Measurements from ENCODE around the gene OR4P4.

The OR4P4 gene

DNA sequence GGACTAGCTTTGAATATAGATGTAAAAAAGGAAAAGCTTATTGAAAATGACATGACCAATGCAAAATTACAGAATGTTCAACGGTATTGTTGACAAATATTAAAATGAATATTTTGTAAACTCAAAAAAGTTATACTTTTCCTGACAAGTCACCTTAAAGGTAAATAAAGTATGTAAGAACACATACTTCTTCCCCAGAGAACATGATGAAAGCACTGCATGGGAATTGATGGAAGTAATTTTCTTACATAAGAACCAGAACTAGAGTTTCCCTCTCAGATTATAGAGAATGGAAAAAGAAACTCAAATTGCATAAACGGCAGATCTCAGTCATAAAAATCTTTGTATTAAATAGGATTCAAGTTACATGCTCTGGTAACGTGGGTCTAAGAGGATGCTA is at the start of gene OR4P4:
TSS of gene OR4P4 (plus strand) at position 301 of the 400 bp plus-strand sequence.
- DNase-seq, result no peak

DNA sequence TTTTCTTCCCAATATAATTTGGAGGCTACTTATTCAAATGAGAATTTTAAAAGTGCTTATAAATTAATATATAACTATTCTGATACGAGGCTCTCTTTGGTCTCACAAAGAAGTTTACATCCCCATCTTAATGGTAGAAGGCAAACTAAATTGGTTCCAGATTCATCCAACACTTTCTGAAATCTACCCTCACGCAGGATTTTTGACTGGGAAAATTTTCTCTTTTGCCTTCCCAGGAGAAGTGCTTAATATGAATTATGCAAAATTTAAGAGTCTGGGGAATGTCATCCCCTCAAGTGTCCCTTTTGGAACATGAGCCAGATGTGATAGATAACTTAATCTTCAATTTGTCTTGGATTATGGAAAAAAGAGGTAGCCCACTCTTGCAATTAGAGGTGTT is 27.4 kb upstream of the OR4P4 start, which contains the start of gene OR4C11:
TSS of gene OR4C11 (minus strand) at position 101 of the 400 bp plus-strand sequence. CDS start 3,272 bp downstream, outside the sequence.
- no peak for DNase-seq

DNA sequence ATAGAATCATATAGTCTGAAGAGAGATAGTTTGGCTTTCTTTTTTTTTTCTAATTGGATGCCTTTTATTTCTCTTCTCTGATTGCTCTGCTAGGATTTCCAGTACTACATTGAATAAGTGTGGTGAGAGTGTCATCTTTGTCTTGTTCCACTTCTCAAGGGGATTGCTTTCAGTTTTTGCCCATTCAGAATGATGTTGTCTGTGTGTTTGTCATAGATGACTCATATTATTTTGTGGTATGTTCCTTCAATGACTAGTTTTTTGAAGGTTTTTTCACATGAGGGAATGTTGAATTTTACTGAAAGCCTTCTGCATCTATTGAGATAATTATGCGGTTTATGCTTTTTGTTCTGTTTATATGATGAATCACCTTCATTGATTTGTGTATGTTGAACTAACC is 10.4 kb upstream of the OR4P4 start:
- DNase-seq, result no peak

DNA sequence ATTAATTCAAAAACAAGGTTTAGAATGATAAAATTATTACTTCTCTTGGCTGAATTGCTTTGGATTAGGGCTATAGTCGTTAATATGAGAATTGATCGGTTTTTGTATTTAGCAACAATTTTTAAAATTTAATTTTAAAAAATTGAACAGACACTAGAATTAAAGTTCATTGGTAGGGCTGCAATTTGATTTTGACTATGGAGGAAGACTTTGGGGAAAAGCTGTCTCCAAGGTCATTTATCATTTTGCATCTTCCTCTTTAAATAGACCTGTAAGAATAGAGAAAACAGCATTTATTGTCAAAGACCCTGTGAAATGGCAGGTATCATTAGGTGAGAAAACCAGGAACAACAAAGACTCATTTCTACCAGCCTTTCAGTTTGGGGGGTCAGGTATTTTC is 13.1 kb downstream of the OR4P4 start, which contains the start of gene OR4S2:
TSS of gene OR4S2 (plus strand) at position 301 of the 400 bp plus-strand sequence. CDS start 2,577 bp downstream, outside the sequence.
- no peak for DNase-seq

DNA sequence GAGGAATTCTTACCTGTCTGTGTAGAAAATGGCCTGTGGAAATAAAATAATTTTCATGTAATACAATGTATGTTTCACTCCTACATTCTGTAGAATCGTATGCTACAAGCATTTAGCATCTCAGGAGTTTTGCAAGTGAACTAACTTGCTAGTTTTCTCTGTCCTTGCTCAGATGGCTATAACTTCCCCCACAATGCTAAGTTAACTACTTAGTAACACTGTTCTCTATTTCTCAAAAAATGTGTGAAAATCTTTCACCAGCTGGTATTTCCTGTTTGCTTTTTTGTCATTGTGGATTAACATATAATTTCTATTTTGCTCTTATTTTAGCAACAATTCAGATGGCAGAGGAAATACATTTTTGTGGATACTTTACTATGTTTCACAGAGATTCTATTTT is 17.6 kb downstream of the OR4P4 start:
- no peak for DNase-seq

DNA sequence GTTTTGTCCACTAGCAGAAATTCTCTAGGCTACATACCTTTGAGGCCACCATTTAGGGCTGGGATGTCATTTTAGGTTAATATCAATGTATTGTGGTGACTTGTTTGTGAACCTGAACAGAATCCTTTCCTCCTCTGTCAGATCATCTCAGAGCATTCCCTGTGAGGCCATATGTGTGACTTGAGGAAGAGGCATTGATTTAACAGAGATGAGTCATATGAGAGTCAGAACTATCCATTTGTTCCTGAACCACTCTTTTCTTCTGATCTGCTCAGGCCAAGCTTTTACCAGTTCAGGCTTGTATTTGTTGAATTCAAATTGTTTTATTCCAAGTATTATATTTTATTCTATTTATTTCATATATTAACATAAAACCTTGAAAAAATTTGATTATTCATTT is 20.2 kb downstream of the OR4P4 start:
- no peak for DNase-seq

DNA sequence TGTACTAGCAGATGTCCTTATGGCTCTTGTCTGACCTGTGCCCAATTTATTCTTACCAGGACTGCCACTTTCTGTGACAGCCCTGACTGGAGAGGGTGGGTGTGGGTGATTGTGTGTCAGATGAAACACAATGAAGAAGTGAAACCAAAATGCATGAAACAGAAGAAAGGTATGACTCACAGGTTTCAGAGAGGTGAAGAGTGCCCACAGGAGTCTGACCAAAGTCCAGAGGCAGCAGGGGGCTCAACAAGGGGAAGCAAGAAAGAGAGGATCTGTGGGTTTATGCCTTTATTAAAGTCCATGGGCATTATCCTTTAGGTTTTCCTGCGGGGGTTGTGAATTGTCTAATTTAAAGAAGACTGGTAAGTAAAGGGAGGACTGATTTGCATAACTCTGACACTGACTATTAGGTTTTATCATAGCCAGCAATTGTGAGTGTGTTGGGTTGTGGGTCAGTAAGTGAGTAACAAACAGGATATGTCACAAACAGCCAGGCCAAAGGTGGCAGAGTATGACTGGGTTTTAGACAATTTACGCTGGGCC is 23.2 kb downstream of the OR4P4 start:
- no peak for DNase-seq

DNA sequence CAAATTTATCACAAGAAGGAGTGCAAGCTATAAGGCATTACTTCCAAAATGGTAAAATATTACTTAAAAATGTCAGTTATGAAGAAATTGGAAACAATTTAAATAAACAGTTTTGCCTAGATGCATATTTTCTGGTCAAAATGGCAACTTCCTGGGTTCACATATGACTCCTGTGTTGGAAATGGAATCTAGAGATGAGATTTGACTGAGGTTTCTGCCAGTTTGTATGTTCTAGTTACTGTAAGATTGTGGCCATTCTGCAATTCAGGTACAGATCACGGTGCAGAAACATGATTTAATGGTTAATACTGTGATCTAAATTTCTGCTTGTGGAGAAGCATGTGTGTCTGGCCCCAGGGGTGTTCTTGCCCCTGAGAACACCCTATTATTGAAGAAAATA is 23.7 kb downstream of the OR4P4 start:
- DNase-seq, result no peak

DNA sequence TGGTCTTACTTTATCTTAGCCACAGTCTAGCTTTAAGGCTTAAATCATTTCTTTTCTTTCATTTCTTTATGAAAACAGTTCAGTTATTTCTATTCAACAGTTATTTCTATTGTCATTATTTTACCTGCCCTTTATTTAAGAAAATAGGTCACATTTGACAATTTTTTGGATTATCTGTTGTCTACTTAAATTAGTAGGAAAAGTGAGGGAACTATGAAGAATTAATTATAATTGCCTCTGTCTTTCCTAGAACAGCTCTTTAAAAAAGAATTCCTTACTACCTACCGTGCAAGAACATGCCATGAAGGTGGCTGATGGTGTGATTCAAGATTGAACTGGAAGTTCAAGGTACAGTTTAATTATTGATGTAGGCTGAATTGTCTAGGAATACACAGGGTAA is 27.0 kb downstream of the OR4P4 start, which contains the start of gene OR4C6:
TSS of gene OR4C6 (plus strand) at position 301 of the 400 bp plus-strand sequence. CDS start 2,966 bp downstream, outside the sequence.
- no peak for DNase-seq

DNA sequence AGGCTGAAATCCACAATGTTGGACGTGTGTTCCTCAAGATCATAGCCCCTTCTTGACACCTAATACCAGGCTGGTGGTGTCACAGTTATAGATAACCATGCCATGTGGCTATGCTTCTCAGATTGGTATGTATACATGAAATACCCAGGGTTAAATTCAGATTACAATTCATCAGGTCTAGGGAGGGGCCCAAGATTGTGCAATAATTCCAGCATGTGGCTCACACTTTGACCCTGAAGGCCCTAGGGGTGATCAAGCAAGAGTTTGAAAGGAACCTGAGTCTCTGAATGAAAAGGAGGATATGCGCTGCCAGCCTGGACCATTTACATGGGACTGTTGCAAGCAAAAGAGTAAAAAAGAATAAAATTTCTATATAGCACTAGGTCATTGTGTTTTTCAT is 34.5 kb downstream of the OR4P4 start:
- DNase-seq, result no peak

DNA sequence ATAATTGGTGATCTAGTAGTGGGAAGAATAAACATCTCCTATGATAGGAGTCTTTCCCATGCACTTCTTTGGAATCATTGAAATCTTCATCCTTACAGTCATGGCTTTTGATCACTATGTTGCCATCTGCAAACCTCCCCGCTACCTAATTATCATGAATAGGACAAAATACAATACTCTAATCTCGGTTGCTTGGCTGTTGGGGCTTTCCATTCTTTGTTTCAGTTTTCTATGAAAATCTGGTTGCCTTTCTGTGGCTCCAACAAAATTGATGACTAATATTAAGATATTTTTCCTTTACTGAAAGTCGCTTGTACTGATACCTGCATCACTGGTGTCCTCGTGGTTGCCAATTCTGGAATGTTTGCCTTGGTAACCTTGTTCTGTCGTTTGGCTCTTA is 38.9 kb downstream of the OR4P4 start:
- no peak for DNase-seq

Measured in right hindlimb (tissue), 1 donor.